B cell (primary cell): ENCODE results near the gene DIS3L2.

ENCODE experiments used
- CTCF ChIP-seq: fragments of 200-600 bp; IDR thresholded peaks from one replicate; pipeline ENCODE4 v1.8.0; 2022; ENCODE audit warnings: antibody characterized with exemption, mild to moderate bottlenecking
- EZH2 ChIP-seq: IDR thresholded peaks from 2 replicates; pipeline ENCODE4 v1.6.1; 2012; ENCODE audit warnings: borderline replicate concordance, low read depth, mild to moderate bottlenecking, moderate library complexity, low read length; ENCODE audit not compliant: insufficient read depth, poor library complexity, severe bottlenecking

DNA sequence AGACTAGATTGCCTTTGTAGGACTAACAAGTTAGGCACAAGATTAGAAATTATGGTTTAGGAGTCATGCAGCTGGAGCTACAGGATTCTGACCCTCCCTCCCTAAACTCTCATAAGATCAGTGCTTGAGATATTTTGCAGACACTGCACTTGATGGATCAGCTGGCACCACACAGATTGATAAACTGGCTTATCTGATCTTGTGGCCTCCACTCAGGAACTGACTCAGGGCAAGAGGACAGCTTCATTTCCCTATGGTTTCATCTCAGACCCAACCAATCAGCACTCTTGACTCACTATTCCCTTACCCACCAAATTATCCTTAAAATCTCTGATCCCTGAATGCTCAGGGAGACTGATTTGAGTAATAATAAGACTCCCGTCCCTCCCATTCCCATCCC is 152.3 kb downstream of the DIS3L2 start:
- TF ChIP-seq CTCF (no peak), EZH2 (no peak)
